Gastrocnemius medialis (tissue), 4 donors: ENCODE results near the gene TANK.

Source experiments
- CTCF ChIP-seq, 5 experiments: fragments of 450-650 bp in 3 of 5; fragments of 200-600 bp in 2 of 5; sonication (generic) in 2 of 5; IDR thresholded peaks in 4 of 5; conservative IDR thresholded peaks in 1 of 5; 1 replicate in 4 of 5; 2 replicates in 1 of 5; pipeline ENCODE4 v1.5.1; 2016 to 2019; ENCODE audit warnings: antibody characterized with exemption in 5 of 5, mild to moderate bottlenecking in 3 of 5, moderate library complexity in 3 of 5
- POLR2A ChIP-seq, 2 donors: fragments of 450-650 bp; IDR thresholded peaks; one replicate each; pipeline ENCODE4 v1.6.1; 2017; ENCODE audit warnings: antibody characterized with exemption in 2 of 2, mild to moderate bottlenecking in 2 of 2, moderate library complexity in 2 of 2

GRCh38 chr2:161146996-161147395 lies 13.2 kb upstream of the TANK start:
- TF ChIP-seq POLR2A (IDR thresholded peaks at IDR 0.05): no peak
- no peak for TF ChIP-seq CTCF (IDR thresholded peaks at IDR 0.05 in 4 of 5, conservative IDR thresholded peaks at IDR 0.05 in 1 of 5)
